ENCODE measurements around the gene TSPAN15.

The TSPAN15 gene

DNA sequence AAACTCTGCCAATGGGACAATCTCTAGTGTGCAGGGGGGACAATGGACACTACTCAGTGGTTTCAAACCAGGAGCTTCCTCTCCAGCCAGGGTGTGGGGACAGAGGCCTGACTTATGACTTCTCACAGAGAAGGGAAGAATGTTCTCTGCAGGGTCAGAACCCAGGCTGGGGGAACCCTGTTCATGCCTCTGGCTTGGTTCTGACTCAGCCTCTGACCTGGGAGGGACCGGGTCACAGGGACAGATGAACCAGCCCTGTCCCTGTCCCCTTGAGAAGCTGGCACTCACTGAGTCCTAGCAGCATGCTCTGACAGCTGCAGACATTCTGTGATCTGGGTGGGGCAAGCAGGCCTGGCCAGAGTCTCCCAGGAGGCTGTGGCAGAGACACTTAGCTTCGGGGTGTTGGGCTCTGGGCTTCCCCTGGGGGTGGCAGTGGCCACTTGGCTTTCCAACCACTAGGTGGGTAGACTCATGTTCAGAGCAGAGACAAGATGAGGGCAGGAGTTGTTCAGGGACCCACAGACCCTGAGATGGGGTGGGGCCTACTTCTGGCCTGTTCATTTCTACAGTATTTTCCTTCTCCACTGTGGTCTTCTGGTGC lies 13.6 kb downstream of the TSPAN15 start:
- no peak for DNase-seq (ENCODE audit: low read depth in 2 of 3, low spot score in 2 of 3)

DNA sequence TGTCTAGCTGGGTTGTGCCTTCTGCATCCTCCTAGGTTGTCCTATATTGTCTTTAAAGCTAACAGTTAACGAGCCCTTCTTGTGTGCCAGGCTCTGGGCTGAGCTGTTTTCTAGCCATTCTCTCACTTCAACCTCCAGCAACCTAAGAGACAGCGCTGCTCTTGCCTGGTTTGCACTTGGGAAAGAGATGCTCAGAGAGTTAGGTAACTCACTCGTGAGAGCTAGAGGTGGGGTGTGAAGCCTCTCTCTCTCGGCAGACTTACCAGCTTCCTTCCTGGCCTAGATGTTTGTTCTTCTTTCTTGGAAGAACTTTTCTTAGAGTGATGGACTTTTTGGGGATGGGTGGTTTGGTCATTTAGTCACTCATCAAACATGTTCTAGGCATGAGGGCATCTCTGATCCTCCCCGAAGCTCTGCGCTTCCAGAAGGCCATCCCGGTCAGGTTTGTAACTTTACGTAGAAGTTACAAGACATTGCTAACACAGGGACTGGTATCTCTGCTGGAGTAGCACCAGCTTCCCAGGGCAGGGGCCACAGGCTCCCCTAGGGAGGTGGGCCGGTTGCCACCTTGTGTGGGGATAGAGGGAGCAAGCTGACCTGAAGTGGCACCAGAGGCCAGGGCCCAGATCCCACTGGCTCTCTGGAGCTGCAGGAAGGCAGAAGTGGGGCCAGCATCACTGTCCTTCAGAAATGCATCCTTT lies 14.3 kb downstream of the TSPAN15 start:
- no peak for DNase-seq (ENCODE audit: low read depth in 2 of 3, low spot score in 2 of 3)

DNA sequence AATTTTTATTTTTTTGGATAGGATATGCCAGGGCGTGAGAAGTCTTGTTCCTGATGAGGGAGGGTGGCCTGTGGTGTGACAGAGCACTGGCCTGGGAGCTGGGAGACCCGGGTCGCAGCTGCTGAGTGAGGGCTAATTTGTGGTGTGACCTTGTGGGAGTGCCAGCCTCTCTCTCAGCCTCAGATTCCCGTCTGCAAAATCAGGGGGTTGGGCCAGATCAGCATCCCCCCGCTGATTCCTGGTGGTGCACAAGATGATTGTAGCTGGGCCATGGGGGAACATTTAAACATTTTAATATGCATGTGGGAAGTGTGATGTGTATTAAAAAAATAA lies 14.9 kb downstream of the TSPAN15 start:
- no peak for DNase-seq (ENCODE audit: low read depth in 2 of 3, low spot score in 2 of 3)

DNA sequence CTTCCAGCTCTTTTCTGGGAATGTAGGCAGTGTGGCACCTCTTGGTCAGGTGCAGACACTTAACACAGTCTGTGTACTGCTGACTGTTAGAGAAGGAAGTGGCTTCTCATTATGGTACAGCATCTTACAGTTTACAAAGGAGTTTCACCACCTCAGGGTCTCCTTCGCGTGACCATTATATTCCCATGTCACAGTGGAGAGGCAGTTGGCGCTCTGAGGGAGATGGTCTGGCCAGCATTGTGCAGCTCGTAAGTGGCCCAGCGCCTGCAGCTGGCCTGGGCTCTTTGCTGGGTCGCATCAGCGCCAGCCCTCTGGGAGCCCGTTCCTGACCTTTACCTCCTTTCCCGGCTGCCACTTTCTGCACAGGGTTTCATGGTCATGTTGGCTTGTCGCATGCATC lies 15.4 kb downstream of the TSPAN15 start:
- DNase-seq (ENCODE audit: low read depth in 2 of 3, low spot score in 2 of 3) = no peak

DNA sequence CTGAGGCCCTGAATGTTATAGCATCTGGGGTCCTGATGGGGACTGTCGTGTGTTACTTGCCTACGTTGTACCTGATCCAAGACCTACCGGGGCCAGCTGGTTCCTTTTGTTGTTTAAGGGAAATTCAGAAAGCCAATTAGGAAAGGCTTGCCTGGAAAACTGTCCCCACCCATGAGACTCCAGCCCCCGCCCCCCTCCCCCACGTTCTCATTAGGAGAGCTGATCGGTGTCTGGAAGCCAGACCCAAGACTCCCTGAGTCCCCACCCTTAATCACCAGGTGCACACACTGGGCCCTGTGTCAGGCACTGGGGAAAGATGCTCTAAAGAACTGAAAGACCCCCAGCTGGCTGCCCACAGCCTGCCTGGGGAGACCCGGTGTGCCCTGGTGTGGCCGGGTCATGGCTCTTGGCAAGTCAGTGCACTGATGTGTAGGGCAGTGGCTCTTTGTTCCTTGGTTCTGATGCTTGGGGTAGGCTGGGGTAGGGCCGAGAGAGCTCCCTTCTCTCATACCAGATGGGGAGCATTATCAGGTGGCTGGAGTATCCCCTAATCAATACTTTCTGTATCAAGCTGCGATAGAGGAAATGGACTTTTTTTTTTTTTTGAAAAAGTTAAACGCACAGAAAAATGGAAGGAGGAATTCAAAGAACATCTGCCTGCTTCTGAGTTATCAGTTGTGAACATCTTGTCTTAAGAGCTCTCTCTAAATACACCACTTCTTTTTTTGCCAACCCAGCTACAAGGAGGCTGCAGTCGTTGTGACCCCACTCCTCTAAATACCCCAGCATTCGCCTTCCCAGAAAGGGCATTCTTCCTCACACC lies 16.9 kb downstream of the TSPAN15 start:
- no peak for DNase-seq (ENCODE audit: low read depth in 2 of 3, low spot score in 2 of 3)

DNA sequence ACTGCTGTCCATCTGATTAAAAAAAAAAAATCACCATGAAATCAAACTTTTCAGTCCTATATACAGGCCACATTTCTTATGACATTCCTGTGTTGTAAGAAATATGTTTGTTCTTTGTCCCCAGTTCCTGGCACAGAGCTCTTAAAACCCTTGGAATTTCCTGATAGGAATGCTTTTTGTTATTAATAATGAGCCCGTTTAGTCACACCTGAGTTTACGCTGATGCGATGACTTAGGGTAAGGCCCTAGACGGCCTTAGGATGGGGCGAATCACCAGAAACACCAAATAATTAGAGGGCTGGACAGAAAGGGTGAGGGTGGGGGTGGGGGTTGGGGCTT lies 17.5 kb downstream of the TSPAN15 start:
- DNase-seq (ENCODE audit: low read depth in 2 of 3, low spot score in 2 of 3) = no peak

DNA sequence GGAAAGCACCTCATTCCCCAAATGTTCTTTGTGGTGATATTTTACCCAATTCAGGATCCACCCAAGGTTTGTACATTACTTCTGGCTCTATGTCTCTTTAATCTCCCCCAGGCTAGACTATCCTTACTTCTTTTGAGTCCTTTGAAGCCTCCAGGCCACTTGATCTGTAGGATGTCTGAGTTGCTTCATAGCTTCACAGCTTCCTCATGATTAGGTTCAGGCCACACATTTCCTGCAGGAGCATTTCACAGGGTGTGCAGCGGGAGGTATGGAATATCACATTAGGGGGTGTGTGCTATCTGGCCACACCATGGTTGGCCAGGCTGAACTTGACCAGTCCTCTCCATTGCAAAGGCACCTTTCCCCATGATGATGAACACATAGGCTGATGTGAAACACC lies 18.7 kb downstream of the TSPAN15 start:
- DNase-seq (ENCODE audit: low read depth in 2 of 3, low spot score in 2 of 3) = no peak

DNA sequence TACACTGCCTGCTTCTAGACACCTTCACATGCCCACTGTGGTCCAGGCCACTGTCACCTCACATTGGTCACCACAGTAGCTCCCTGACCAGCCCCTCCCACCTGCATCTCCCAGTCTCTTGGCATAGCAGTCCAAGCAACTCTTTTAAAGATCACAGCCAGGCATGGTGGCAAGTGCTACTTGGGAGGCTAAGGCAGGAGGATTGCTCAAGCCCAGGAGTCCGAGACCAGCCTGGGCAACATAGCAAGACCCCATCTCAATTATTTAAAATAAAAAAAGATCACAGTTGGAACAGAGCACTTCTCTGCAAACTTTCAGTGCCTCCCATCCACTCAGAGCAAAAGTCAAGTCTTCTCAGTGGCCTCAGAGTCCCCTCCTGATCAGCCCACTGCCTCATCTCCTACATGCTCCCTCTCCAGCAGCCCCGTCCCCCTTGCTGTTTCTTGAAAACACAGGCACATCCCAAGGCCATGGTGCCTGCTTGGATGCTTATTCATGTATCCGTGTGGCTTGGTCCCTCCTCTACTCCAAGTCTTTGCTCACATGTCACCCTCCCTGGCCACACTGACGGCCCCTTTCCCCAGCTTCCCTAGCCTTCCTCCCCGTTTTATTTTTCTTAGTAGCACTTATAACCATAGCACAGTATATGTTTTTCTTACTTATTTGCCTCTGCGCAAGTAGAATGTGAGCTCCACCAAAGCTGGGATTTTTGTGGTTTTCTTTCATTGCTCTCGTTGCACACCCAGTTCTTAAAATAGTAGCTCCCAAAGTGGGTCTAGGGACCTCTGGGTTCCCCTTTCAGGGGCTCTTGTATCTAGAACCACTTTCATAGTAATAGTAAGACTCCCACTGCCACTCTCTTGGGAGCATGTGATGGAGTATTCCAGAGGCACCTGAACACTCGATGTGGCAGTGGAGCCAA lies 19.5 kb downstream of the TSPAN15 start:
- DNase-seq (ENCODE audit: low read depth in 2 of 3, low spot score in 2 of 3) = no peak

DNA sequence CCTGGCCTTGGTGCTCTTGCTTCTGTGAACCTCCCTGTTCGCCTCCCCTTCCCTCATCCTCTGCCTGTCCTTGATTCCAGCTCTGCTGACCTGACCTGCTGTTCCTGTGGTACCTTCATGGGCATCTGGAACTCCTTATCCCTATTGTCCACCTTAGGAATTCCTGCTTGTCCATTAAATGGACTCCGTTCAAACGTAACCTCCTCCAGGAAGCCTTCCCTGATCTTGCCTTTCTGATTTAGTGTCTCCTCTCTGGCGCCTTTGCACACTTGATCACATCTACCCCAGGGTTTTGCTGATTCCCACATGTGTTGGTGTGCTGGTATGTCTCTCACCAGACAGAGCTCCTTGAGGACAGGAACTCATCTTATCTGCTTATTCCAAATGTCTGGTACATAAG lies 20.9 kb downstream of the TSPAN15 start:
- no peak for DNase-seq (ENCODE audit: low read depth in 2 of 3, low spot score in 2 of 3)

DNA sequence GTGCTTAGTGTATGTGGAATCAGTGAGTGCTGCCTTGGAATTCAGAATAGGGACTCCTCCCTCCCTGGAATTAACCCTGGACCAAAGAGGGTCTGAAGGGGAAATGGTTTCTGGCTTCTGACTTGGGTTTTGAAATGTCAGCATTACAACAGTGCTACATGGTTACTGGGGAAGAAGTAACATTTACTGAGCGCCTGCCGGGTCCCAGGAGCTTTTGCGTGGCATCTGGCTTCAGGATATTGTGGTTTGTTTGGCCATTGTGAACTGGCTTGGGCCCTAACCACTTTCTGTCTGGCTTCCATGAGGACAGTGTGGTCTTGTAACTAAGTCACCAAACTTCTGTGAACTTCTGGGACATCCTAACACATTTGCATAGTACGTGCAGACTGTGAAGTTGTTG lies 21.3 kb downstream of the TSPAN15 start:
- DNase-seq (ENCODE audit: low read depth in 2 of 3, low spot score in 2 of 3) = no peak

DNA sequence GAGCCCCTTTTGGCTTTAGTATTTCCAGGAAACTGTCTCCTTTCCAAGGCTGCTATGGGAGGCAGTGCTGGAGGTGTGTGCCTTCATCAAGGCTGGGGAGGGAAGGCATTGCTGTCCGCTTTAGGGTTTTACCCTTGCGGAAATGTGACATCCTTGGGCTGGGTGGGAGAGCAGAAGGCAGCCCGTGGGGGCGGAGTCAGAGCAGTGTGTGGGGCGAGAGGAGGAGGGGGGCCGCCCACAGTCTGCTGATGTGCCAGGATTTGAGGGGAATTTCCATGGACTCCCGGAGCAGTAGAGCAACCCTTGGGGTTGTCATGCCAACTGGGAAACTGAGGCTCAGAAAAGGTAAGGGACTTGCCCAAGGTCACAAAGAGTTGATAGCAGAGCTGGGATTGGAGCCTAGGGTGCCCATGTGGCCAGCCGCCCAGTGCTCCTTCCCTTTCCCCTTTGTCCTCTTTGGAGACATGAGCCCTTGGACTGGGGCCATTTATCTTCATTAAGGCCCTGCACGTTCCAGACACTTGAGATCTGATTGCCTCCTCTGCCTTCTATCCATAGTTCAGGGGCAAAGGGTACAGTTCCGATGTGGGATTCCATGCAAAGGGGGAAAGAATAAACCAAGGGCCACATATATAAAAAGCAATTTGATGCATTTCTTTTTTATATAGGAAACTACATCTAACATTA lies 22.2 kb downstream of the TSPAN15 start:
- DNase-seq (ENCODE audit: low read depth in 2 of 3, low spot score in 2 of 3) = no peak

DNA sequence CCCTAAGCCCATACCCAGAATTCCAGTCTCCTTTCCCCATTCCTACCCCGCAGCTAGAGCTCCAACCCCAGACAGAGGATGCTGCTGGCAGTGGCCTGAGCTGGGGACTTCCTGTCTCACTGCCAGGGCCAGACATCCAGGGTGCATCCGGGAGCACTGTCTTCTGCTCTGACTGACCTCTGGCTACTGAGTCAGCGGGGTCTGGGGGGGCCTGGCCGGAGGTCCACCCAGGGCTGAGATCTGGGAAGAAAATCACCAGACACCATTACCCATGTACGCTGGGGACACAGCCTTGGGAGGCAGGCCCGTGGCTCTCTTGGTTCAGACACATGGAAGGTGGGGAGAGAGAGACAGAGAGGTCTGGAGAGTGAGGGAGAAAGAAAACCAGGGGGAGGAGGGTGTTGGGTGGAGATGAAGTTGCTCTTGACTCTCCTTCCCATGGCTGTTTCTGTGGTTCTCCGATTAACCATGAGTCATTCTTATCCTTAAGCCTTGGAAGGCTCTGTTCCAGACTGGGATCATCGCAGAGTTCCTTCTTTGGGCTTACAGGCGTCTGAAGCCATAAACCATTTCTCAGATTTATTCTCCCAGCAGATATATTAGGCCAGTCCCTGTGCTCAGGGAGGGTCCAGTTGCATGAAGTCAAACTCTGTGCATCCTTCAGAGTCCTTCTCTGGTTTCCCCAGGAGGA lies 23.6 kb downstream of the TSPAN15 start:
- no peak for DNase-seq (ENCODE audit: low read depth in 2 of 3, low spot score in 2 of 3)

DNA sequence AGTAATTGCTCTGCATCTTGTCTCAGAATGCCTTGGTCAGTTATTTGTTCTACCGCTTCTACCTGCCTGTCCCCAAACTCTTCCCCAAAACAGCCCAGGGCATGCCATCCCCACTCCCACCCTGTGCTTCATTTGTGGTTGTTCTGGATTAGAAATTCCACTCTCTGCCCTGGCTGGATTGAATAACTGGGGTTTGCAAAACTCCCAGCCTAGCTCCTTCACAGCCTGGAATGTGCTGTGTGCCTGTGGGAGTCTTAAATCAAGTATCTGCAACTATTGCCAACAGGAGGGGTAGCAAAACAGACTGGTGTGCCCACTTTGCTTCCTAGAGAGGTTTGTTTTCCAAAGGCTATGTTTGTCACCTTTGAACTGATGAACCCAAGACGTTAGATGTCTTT lies 24.2 kb downstream of the TSPAN15 start:
- DNase-seq (ENCODE audit: low read depth in 2 of 3, low spot score in 2 of 3) = no peak

DNA sequence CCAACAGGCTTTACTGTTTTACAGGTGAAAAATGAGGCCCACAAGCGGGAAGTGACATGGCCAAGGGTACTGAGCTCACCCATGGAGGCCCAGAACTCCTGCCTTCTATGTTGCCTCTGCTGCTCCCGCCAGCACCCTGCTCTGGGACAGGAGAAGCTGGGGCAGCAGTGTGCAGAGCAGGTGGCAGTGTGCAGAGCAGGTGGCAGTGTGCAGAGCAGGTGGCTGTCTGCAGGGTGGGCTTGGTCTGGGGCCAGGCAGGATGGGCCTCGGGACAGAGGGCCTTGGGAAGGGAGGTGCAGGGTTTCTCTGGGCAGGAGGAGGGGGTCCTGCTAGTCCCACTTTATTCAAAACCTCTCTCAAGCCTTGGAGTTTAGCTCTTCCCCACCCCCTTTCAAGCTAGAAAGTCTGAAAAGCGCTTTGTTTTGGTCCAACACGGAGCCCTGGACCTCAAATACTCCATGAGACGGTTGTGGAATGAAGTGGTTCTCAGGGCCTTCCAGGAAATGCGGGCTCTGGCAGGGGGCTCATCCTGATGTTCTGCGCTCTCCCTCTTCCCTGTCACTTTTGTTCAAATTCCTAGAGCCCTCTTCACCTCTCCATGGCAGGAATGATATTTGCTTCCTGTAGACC lies 26.8 kb downstream of the TSPAN15 start:
- no peak for DNase-seq (ENCODE audit: low read depth in 2 of 3, low spot score in 2 of 3)

DNA sequence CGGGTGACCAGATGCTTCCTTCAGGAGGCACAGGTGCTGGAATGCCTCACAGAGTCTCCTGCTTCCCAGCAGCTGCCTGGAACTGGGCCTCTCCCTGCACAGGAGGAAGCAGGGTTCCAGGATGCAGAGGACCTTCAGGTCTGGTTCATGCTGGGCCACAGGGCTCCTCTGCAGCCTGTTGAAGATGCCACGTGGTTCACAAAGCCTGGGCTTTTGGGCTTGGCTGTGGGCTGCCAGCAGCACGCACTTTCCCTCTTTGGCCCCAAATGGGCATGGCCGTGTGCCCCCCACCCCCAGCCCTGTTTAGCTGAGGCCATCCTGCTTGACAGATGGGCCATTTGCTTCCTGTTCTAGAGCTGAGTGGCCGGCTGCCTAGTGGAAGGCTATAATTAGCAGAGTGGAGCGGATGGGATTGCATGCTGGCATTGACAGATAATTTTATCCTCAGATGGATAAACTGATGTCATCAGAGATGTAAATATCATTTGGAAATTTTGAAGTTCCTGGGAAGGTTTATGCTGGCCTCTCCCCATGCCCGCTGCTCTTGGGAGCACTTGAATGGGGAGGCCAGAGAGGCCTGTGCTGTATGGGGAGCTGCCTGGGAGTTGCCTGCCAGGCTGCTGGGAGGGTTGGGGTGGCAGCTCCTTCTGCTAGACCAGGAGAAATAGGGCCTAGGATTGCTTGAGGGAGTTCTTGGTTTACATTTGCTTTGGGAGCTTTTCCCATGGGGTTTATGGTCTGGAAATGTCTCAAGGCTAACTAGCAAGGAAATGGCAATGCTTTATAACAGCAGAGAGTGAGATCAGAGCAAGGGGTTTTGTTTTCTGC lies 28.2 kb downstream of the TSPAN15 start:
- no peak for DNase-seq (ENCODE audit: low read depth in 2 of 3, low spot score in 2 of 3)

DNA sequence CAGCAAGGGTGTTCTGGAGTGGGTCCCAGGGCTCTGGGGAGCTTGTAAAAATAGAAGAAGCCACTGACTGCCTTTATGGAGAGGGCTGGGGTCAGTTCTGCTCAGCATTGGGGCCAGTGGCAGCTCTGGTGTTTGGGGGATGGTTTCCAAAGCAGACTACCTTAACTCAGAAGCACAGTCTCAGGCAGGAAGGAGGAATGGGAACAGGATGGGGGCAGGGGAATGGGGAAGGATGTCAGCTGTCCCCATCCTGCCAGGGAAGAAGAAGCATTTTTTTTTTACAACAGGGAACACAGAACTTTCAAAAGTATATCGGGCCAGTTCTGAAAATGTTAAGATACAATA lies 28.8 kb downstream of the TSPAN15 start:
- no peak for DNase-seq (ENCODE audit: low read depth in 2 of 3, low spot score in 2 of 3)

DNA sequence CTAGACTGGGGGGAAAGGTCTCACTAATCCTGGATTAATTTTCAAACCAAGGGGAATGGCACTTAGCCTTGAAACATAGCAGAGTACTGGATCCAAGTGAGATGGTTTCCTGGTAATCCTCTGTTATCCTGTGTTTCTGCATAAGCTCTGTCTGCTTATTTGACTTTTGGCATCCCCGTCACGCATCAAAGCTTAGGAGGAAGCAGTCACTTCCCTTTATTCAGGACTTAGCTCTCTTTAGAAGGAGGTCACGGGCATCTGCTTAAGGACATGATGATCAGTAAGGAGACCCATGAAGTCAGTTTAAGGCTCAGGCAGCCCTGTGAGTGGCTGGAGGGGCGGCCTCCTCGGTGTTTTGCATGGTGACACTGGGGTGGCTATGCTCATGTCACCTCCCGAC lies 30.0 kb downstream of the TSPAN15 start:
- DNase-seq (ENCODE audit: low read depth in 2 of 3, low spot score in 2 of 3) = no peak

DNA sequence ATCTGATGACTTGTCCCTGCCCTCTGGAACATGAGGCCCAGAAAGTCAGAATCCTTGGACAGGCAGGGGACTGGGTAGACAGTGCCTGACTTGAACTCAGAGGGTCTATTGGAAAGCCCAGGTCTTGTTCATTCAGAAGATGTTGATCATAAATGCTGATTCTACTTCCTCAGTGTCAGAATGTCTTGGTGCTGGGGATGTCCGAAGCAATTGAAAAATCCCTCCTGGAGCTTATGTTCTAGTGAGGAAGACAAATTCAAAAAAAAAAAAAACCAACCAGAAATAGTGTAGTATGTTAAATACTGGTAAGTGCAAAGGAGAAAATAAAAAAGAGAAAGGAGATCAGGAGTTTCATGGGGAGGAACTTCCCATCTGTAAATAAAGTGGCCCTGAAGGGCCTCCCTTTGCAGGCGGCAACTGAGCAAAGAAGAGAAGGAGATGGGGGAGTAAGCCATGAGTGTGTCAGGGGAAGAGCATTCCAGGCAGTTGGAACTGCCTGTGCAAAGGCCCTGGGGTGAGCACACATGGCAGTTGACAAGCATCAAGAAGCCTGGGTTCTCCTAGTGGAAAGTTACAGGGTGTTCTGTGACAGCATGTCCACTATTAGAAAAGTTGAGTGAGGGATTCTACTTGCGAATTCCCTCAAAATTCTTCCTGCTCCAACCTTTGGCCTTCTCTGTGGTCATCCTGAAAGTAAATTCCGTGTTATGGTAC lies 30.7 kb downstream of the TSPAN15 start:
- DNase-seq (ENCODE audit: low read depth in 2 of 3, low spot score in 2 of 3) = no peak

DNA sequence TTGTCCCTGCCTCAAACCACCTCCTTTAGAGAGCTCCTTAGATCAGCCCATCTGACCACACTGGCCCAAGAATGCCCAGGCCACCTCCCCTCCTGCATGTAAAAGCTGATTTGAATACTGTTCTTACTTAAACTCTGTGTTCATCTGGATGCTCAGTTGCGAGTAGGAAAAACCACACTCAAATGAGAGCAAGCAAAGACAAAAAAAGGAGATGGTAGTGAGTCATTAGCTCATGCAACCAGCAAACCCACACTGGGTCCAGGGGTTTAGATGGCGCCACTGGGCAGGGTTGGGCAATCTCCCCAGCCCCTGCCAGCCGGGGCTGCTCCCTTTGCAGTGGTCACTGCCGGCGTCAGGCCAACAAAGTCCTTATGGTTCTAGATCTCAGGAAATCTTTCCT lies 32.7 kb downstream of the TSPAN15 start:
- DNase-seq (ENCODE audit: low read depth in 2 of 3, low spot score in 2 of 3) = no peak

All from activated CD8-positive, alpha-beta memory T cell treated with anti-CD3 and anti-CD28 coated beads for 48 hours (primary cell).